Nephron (organoid): ENCODE data around the gene WDR36.

ENCODE experiments used
- H3K27ac Mint-ChIP-seq, 3 experiments: 2 replicates each; pipeline ENCODE4 v1.8.0; 2020; ENCODE audit warnings: mixed read lengths in 3 of 3, mild to moderate bottlenecking in 2 of 3, moderate library complexity in 1 of 3
- H3K27me3 Mint-ChIP-seq: 2 replicates; pipeline ENCODE4 v1.8.0; 2021; ENCODE audit warnings: low read depth, mild to moderate bottlenecking, moderate library complexity, mixed read lengths
- H3K36me3 Mint-ChIP-seq: 2 replicates; pipeline ENCODE4 v1.8.0; 2020; ENCODE audit warnings: low read depth, mixed read lengths
- H3K4me1 Mint-ChIP-seq: 2 replicates; pipeline ENCODE4 v1.8.0; 2020; ENCODE audit warnings: mixed read lengths
- H3K4me3 Mint-ChIP-seq, 3 experiments: 2 replicates each; pipeline ENCODE4 v1.8.0; 2020; ENCODE audit warnings: mild to moderate bottlenecking in 3 of 3, mixed read lengths in 3 of 3, moderate library complexity in 2 of 3
- H3K9me3 Mint-ChIP-seq: 2 replicates; pipeline ENCODE4 v1.8.0; 2020; ENCODE audit warnings: mixed read lengths
- TF ChIP-seq, protein P1 (sequence below), 3 experiments: fragments of 200-600 bp; sonication (generic); IDR thresholded peaks; one replicate each; pipeline ENCODE4 v1.5.0; 2021; ENCODE audit warnings: antibody characterized with exemption in 3 of 3; ENCODE audit not compliant: unreplicated experiment in 3 of 3

The WDR36 gene

DNA sequence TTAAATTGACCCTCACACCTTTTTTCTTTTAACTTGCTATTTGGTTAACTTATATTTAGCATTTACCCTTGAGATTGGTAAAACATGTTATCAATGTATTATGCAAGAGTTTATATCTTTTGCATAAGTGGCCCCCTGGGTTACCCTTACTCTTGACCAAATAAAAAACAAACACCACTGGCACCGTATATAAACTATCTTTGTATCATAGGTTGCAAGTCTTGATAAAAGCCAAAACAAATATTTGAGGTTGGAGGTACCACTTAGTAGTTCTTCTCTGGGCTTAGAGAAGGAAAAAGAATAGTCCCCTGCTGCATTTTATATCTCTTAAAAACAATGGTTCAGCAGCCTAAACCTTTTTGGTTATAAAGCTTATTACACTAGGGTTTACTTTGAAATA lies 61.3 kb downstream of the WDR36 start:
- peaks cover 21% of the 10 kb centered on the region for H3K4me1 Mint-ChIP-seq
- TF ChIP-seq, protein P1, sequence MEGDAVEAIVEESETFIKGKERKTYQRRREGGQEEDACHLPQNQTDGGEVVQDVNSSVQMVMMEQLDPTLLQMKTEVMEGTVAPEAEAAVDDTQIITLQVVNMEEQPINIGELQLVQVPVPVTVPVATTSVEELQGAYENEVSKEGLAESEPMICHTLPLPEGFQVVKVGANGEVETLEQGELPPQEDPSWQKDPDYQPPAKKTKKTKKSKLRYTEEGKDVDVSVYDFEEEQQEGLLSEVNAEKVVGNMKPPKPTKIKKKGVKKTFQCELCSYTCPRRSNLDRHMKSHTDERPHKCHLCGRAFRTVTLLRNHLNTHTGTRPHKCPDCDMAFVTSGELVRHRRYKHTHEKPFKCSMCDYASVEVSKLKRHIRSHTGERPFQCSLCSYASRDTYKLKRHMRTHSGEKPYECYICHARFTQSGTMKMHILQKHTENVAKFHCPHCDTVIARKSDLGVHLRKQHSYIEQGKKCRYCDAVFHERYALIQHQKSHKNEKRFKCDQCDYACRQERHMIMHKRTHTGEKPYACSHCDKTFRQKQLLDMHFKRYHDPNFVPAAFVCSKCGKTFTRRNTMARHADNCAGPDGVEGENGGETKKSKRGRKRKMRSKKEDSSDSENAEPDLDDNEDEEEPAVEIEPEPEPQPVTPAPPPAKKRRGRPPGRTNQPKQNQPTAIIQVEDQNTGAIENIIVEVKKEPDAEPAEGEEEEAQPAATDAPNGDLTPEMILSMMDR (IDR thresholded peaks at IDR 0.05; ENCODE audit: unreplicated experiment in 3 of 3), result no peak
- no peaks in the 10 kb centered on the region for H3K36me3 Mint-ChIP-seq
- no peak overlapping the region for H3K4me3 Mint-ChIP-seq
- no peaks in the 10 kb centered on the region for H3K9me3 Mint-ChIP-seq
- H3K27ac Mint-ChIP-seq, result no peak overlapping the region
- peaks cover 4% of the 10 kb centered on the region for H3K27me3 Mint-ChIP-seq

DNA sequence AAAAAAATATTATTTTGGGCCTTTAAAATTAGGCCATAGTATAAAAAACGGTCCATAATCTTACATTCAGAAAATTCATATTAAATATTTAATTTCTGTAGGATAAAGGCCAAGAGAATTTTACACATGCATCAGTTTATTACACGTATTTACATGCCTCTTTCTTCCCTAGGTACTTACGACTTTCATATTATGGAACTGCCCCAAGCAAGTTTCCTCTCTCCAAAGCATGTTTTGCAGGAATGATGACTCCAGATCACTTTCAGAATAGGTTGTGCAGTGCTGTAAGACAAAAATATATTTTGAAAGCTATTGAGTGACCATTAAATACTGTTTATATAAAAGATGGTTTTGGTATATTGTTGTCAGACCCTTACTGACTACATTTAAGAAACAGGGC lies 61.8 kb downstream of the WDR36 start:
- TF ChIP-seq, protein P1 (IDR thresholded peaks at IDR 0.05; ENCODE audit: unreplicated experiment in 3 of 3), result no peak
- H3K4me3 Mint-ChIP-seq, result no peak overlapping the region
- no peak overlapping the region for H3K27ac Mint-ChIP-seq
- H3K36me3 Mint-ChIP-seq, result no peaks in the 10 kb centered on the region
- H3K9me3 Mint-ChIP-seq, result no peaks in the 10 kb centered on the region
- H3K27me3 Mint-ChIP-seq, result peaks cover 4% of the 10 kb centered on the region
- peaks cover 21% of the 10 kb centered on the region for H3K4me1 Mint-ChIP-seq

DNA sequence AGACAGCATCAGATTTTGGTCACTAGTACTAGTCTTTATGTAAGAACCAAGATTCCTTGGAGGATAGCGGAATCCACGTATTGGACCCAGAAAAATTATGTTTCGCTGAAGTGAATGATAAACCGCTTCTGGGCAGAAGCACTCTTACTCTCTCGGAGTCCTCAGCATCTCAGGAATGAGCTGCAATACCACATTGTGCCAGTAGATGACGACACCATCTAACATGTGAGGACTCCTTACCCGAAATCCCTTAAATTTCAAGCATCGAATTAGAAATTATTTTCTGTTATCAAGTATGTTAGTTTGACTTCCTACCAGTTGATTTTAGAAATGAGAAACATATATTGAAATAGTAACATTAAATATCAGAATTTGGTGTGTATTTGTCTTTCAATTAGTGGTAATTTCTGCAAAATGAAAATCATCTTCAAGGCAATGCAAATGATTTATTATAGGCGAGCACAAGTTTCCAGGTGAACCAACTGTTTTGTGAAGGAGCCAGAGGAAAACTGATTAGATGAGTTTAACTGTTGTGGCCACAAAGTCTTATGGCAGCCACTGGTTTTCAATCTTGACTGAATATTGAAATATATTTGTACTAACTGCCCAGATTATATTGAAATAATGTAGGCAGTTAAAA lies 66.1 kb downstream of the WDR36 start:
- no peaks in the 10 kb centered on the region for H3K9me3 Mint-ChIP-seq
- no peak overlapping the region for H3K4me3 Mint-ChIP-seq
- H3K4me1 Mint-ChIP-seq, result peaks cover 18% of the 10 kb centered on the region
- peak overlapping the region in 2 of 3 experiments; percentile 61 to 87 for H3K27ac Mint-ChIP-seq
- H3K36me3 Mint-ChIP-seq, result no peaks in the 10 kb centered on the region
- H3K27me3 Mint-ChIP-seq, result no peaks in the 10 kb centered on the region
- TF ChIP-seq, protein P1 (IDR thresholded peaks at IDR 0.05; ENCODE audit: unreplicated experiment in 3 of 3), result peak; percentile 99 to 100 (median 100)

DNA sequence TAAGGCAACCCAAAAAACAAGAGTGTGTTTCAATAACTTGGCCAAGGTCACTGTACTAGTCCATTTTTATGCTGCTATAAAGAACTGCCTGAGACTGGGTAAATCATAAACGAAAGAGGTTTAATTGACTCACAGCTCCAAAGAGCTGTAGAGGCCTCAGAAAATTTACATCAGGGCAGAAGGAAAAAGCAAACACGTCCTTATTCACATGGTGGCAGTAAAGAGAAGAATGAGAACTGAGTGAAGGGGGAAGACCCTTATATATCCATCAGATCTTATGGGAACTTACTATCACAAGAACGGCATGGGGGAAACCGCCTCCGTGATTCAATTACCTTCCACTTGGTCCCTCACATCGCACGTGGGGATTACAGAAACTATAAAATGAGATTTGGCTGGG lies 67.7 kb downstream of the WDR36 start:
- TF ChIP-seq, protein P1 (IDR thresholded peaks at IDR 0.05; ENCODE audit: unreplicated experiment in 3 of 3), result peak in 1 of 3 experiments; percentile 28
- no peak overlapping the region for H3K4me3 Mint-ChIP-seq
- no peaks in the 10 kb centered on the region for H3K36me3 Mint-ChIP-seq
- peak overlapping the region; percentile 3 to 66 (median 43) for H3K27ac Mint-ChIP-seq
- H3K4me1 Mint-ChIP-seq, result peaks cover 18% of the 10 kb centered on the region
- no peaks in the 10 kb centered on the region for H3K9me3 Mint-ChIP-seq
- no peaks in the 10 kb centered on the region for H3K27me3 Mint-ChIP-seq

DNA sequence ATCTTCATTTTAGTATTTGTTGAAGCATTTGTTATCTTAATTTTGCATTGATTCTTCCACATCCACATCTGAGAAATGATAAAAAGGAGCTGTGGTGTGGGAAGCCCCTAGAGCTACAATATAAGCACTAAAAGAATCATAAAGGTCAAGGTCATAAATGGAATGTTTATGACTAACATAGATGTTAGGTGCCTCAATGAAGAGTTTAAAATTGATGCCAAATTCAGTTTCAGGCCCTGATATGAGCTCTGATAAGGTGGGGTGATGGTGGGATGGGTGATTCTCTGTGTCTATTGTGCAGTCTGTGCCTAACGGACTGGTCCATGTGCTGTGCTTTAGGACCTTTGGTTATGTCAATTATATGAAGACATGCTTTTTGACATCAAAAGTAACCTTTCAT lies 70.9 kb downstream of the WDR36 start:
- TF ChIP-seq, protein P1 (IDR thresholded peaks at IDR 0.05; ENCODE audit: unreplicated experiment in 3 of 3), result no peak
- no peaks in the 10 kb centered on the region for H3K9me3 Mint-ChIP-seq
- H3K4me1 Mint-ChIP-seq, result peaks cover 4% of the 10 kb centered on the region
- no peaks in the 10 kb centered on the region for H3K27me3 Mint-ChIP-seq
- no peaks in the 10 kb centered on the region for H3K36me3 Mint-ChIP-seq
- H3K27ac Mint-ChIP-seq, result no peak overlapping the region
- H3K4me3 Mint-ChIP-seq, result no peak overlapping the region

DNA sequence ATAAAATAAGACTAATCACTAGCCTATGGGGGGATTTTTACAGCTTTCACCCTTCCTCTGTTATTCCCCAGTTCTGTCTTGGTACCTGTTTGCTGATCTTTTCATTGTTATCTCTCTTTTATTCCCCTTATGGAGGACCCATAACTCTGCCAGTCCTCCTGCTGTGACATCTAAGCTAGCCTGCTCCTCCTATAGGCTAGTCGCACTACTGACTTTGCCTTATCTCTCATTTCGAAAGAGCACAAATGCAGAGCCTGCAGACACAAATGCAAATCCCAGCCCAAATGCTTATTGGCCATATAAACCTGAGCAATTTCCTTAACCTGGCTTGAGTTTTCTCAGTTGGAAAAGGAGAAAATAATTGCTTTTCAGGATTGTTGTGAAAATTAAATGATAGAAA lies 72.9 kb downstream of the WDR36 start:
- no peaks in the 10 kb centered on the region for H3K4me1 Mint-ChIP-seq
- no peaks in the 10 kb centered on the region for H3K27me3 Mint-ChIP-seq
- H3K4me3 Mint-ChIP-seq, result no peak overlapping the region
- TF ChIP-seq, protein P1 (IDR thresholded peaks at IDR 0.05; ENCODE audit: unreplicated experiment in 3 of 3), result no peak
- no peaks in the 10 kb centered on the region for H3K36me3 Mint-ChIP-seq
- H3K9me3 Mint-ChIP-seq, result no peaks in the 10 kb centered on the region
- no peak overlapping the region for H3K27ac Mint-ChIP-seq
